Osteoblast (primary cell): ENCODE results near the gene CA9. TPM values are rescaled to one million over a fixed set of nuclear protein-coding genes. Genes with fewer than 3 reads are reported as not detected.
A peak's percentile ranks its signal among the peaks of the same experiment; 100 is the strongest.

ENCODE experiments used
- DNase-seq: peaks from one replicate; pipeline ENCODE4 v3.0.0; 2011; ENCODE audit warnings: low spot score, mixed read lengths; ENCODE audit not compliant: insufficient read length; ENCODE audit errors: missing footprints
- H2AFZ ChIP-seq: 2 replicates; pipeline ENCODE4 v1.6.0; 2011; ENCODE audit warnings: mild to moderate bottlenecking, low read length
- H3K27ac ChIP-seq: 2 replicates; pipeline ENCODE4 v1.5.1; 2011; ENCODE audit warnings: mild to moderate bottlenecking, low read depth, low read length, moderate library complexity
- H3K27me3 ChIP-seq: 2 replicates; pipeline ENCODE4 v1.6.0; 2012; ENCODE audit warnings: mild to moderate bottlenecking, control low read depth, inconsistent platforms, low read length, moderate library complexity; ENCODE audit not compliant: insufficient read depth
- H3K36me3 ChIP-seq: 2 replicates; pipeline ENCODE4 v1.5.1; 2011; ENCODE audit warnings: mild to moderate bottlenecking, low read length, control low read depth, moderate library complexity; ENCODE audit not compliant: insufficient read depth
- H3K4me1 ChIP-seq: 2 replicates; pipeline ENCODE4 v1.5.1; 2011; ENCODE audit warnings: mild to moderate bottlenecking, low read length, control low read depth, moderate library complexity; ENCODE audit not compliant: insufficient read depth
- H3K4me2 ChIP-seq: 2 replicates; pipeline ENCODE4 v1.6.0; 2011; ENCODE audit warnings: mild to moderate bottlenecking, low read length; ENCODE audit not compliant: insufficient read depth
- H3K4me3 ChIP-seq: fragments of 200-600 bp; sonication (generic); 3 replicates; pipeline ENCODE4 v1.5.1; 2012; ENCODE audit warnings: mild to moderate bottlenecking, low read length, inconsistent platforms; ENCODE audit not compliant: insufficient read depth
- H3K79me2 ChIP-seq: 2 replicates; pipeline ENCODE4 v1.6.0; 2012; ENCODE audit warnings: mild to moderate bottlenecking, low read length, control low read depth, inconsistent platforms; ENCODE audit not compliant: insufficient read depth
- H3K9me3 ChIP-seq: 2 replicates; pipeline ENCODE4 v1.5.1; 2011; ENCODE audit warnings: low read depth, low read length, control low read depth
- H4K20me1 ChIP-seq: 2 replicates; pipeline ENCODE4 v1.6.0; 2012; ENCODE audit warnings: mild to moderate bottlenecking, low read length, control low read depth; ENCODE audit not compliant: insufficient read depth
- total RNA-seq: library from RNA; depleted of rRNA; stranded (reverse); fragments of >200 nt; gene quantifications from 2 replicates; pipeline ENCODE4 v1.2.3, GENCODE V29; 2012
- TF ChIP-seq, protein P1 (sequence below): IDR thresholded peaks from 2 replicates; pipeline ENCODE4 v1.5.1; 2011; ENCODE audit warnings: mild to moderate bottlenecking, low read depth, low read length, moderate library complexity; ENCODE audit errors: extremely low read depth

CA9 gene
- total RNA-seq, 1 donor: not detected

DNA sequence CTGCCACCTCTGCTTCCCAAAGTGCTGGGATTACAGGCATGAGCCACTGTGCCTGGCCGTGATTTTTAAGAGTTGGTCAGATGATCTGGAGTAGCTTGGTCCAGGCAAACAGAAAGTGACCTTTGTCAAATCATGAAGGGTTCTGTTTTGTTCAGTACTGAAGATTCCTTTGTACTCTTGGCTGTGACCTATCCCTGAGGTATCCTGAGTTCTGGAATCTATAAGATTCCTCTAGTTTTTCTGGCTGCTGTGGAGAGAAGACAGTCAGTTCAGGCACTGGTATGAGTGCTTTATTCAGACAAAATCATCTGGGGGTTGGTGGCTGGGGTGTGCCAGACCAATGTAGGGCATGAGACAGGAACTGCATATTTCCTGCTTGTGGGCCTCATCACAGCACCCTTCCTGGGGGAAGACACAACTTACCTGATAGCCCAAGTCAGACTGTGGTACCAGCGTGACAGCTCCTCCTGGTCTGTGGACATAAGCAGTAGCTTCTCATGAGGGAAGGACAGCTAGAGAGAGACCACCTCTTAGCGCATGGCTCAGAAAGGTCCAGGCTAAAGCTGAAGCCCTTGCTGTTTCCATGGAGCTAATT lies 11.9 kb upstream of the CA9 start:
- no peak for DNase-seq
- TF ChIP-seq, protein P1, sequence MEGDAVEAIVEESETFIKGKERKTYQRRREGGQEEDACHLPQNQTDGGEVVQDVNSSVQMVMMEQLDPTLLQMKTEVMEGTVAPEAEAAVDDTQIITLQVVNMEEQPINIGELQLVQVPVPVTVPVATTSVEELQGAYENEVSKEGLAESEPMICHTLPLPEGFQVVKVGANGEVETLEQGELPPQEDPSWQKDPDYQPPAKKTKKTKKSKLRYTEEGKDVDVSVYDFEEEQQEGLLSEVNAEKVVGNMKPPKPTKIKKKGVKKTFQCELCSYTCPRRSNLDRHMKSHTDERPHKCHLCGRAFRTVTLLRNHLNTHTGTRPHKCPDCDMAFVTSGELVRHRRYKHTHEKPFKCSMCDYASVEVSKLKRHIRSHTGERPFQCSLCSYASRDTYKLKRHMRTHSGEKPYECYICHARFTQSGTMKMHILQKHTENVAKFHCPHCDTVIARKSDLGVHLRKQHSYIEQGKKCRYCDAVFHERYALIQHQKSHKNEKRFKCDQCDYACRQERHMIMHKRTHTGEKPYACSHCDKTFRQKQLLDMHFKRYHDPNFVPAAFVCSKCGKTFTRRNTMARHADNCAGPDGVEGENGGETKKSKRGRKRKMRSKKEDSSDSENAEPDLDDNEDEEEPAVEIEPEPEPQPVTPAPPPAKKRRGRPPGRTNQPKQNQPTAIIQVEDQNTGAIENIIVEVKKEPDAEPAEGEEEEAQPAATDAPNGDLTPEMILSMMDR: no peak
- Histone ChIP-seq H2AFZ (no peak overlapping the region), H3K27me3 (no peaks in the 10 kb centered on the region), H3K4me1 (peaks cover 32% of the 10 kb centered on the region), H3K4me2 (no peak overlapping the region), H3K9me3 (no peaks in the 10 kb centered on the region), H3K4me3 (no peak overlapping the region), H3K79me2 (peaks cover 10% of the 10 kb centered on the region), H3K36me3 (peaks cover 22% of the 10 kb centered on the region), H3K27ac (peak overlapping the region; percentile 100), H4K20me1 (no peaks in the 10 kb centered on the region)

DNA sequence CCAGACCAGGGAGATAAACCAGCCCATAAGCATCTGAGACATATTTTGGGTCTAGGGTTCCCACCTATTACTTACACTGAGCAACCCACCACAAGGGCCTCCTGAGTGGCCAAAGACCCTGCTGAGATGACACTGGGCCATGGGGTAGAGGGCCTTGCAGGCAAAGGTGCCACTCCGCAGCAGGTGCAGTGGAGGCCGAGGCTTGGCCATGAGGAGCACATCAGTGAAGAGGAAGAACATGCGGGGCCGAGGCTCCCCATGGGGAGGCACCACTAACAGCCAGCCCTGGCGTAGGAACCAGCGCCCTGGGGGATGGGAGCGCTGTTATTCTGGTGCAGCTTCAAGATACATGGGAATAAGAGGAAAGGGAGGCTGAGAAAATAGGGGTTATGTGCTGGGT lies 11.3 kb upstream of the CA9 start:
- no peaks in the 10 kb centered on the region for H3K27me3 ChIP-seq
- H3K9me3 ChIP-seq: no peaks in the 10 kb centered on the region
- H3K27ac ChIP-seq: no peak overlapping the region
- peaks cover 10% of the 10 kb centered on the region for H3K79me2 ChIP-seq
- no peak overlapping the region for H3K4me3 ChIP-seq
- H3K36me3 ChIP-seq: peaks cover 22% of the 10 kb centered on the region
- no peak overlapping the region for H3K4me2 ChIP-seq
- peaks cover 26% of the 10 kb centered on the region for H3K4me1 ChIP-seq
- no peak for DNase-seq
- H4K20me1 ChIP-seq: no peaks in the 10 kb centered on the region
- TF ChIP-seq, protein P1: no peak
- H2AFZ ChIP-seq: no peak overlapping the region

DNA sequence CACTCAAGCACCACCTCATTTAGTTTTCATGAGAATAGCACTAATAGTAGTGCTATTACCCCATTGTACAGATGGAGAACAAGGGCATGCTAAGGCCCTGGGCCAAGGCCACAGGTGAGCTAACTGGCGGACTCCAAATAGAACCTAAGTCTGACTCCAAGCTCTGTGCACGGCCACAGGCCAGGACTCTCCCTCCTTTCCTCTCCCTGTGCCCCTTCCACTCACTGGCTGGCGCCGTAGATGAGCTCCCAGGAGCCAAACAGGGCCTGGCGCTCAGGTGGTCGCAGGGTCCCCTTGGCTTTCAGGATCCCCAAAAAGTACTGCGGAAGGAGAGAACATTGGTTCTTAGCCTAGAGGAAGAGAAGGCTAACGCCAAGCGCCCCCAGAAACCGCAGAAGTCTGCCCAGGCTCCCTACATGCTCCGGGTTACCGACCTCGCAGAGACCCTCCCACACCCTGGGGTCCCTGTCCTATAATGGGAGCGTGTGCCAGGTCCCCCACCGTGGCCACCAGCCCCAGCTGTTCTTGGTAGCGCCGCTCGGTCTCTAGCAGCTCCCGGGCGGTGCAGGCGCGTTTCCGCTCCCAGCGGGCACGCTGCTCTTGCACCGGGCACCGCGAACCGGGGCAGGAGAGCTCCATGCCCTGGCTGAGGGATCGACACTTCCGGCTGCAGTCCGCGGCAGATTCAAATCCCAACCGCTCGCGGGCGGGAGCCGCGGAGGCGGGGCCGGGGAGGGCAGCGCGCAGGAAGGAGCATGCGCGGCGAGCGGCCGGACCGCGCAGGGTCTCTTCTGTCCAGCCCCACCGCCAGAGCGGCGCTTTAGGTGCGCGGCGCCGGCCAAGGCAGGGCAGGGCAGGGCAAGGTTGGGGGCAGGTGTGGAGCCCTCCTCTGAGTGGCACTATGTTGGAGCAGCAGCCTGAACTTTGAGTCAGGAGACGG lies 8.9 kb upstream of the CA9 start, which contains the start of gene ARHGEF39:
Gene ARHGEF39, minus strand, starts transcription at position 665 of the 940 bp plus-strand sequence. Its CDS starts 26 bp downstream, at position 639.
- no peaks in the 10 kb centered on the region for H3K27me3 ChIP-seq
- peak within 1 kb of the TSS; percentile 24 for H3K27ac ChIP-seq
- H3K79me2 ChIP-seq: peaks cover 8% of the 10 kb centered on the region
- peak within 1 kb of the TSS; percentile 78 for H3K4me3 ChIP-seq
- TF ChIP-seq, protein P1: no peak
- H3K9me3 ChIP-seq: no peaks in the 10 kb centered on the region
- no peaks in the 10 kb centered on the region for H4K20me1 ChIP-seq
- H3K36me3 ChIP-seq: peaks cover 22% of the 10 kb centered on the region
- peak within 1 kb of the TSS; percentile 93 for H2AFZ ChIP-seq
- peak; percentile 99 for DNase-seq
- H3K4me2 ChIP-seq: peak within 1 kb of the TSS; percentile 96
- H3K4me1 ChIP-seq: peaks cover 15% of the 10 kb centered on the region

DNA sequence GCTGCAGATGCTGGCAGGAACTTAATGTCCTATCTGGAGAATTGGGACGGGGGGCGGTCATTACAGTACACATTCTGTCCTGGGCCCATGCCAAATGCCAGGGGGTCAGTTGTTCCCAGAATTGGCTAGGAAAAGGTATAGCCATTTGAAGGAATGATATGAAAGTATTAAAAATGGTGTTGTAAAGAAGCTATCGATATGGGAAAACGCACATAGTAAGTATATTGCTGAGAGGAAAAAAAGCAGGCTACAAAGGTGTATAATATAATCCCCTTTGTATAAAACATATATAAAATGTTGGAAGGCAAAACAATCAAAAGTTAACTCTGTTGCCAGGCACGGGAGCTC lies 8.3 kb upstream of the CA9 start:
- peaks cover 3% of the 10 kb centered on the region for H3K79me2 ChIP-seq
- H2AFZ ChIP-seq: peak overlapping the region; percentile 93
- no peaks in the 10 kb centered on the region for H3K9me3 ChIP-seq
- no peaks in the 10 kb centered on the region for H3K27me3 ChIP-seq
- peak overlapping the region; percentile 24 for H3K27ac ChIP-seq
- no peaks in the 10 kb centered on the region for H4K20me1 ChIP-seq
- DNase-seq: no peak
- H3K4me2 ChIP-seq: peak overlapping the region; percentile 96
- H3K4me3 ChIP-seq: peak overlapping the region; percentile 78
- peaks cover 15% of the 10 kb centered on the region for H3K4me1 ChIP-seq
- TF ChIP-seq, protein P1: no peak
- peaks cover 17% of the 10 kb centered on the region for H3K36me3 ChIP-seq
